ENCODE results near the gene PTPRU.

PTPRU gene

DNA sequence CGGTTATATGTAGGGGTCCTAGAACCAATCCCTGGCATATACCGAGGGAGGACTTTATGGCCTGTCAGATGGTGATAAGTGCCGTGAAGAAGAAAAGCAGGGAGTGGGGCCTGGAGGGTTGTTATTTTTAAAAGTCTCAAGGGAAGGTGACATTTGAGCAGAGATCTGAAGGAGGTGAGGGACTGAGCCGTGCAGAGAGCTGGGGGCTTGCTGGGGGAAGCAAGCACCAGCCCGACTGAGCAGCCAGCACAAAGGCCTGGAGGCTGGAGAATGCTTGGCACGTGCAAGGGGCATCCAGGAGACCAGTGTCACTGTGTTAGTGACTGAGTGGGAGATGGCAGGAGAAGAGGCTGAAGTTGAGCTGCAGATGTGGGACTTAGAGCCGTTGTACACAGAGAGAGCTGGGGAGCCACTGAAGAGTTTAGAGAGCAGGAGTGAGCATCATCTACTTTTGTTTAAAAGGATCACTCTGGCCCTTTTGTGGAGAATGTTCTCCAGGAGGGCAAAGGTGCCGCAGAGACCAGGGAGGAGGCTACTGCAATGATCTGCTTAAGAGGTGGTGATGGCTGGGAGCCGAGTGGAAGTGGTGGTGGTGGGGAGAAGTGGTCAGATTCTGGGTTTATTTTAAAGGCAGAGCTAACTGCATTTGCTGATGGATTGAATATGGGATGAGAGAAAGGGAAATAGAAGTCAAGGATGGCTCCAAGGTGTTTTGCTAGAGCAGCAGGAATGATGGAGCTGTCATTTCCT, 31.2 kb downstream of the PTPRU start:
- Histone ChIP-seq H3K36me3 (ENCODE audit: control insufficient read depth, low read length) (no peaks in the 10 kb centered on the region), H3K27me3 (ENCODE audit: control insufficient read depth, low read length) (peaks cover 41% of the 10 kb centered on the region), H3K27ac (ENCODE audit: low read depth, low read length) (no peak overlapping the region), H4K20me1 (ENCODE audit: control insufficient read depth, insufficient read depth, low read depth, low read length) (no peaks in the 10 kb centered on the region), H3K9me3 (ENCODE audit: control insufficient read depth, insufficient read depth, low read length) (no peaks in the 10 kb centered on the region), H3K4me2 (ENCODE audit: low read length) (no peak overlapping the region), H3K9me2 (replicated peaks; ENCODE audit: control insufficient read depth, low read length) (no peaks in the 10 kb centered on the region), H3K4me1 (ENCODE audit: control insufficient read depth, low read length) (no peaks in the 10 kb centered on the region), H3F3A (ENCODE audit: control insufficient read depth, insufficient read depth) (no peaks in the 10 kb centered on the region), H3K4me3 (ENCODE audit: low read length) (no peak overlapping the region), H3K79me2 (ENCODE audit: control insufficient read depth, low read length) (no peaks in the 10 kb centered on the region)
- TF ChIP-seq EZH2phosphoT487 (IDR thresholded peaks at IDR 0.05; ENCODE audit: borderline replicate concordance, low read length) (no peak), CTCF (IDR thresholded peaks at IDR 0.05; ENCODE audit: low read depth, low read length, poor library complexity, severe bottlenecking) (no peak)

- Histone ChIP-seq H3K27me3 (ENCODE audit: control insufficient read depth, low read length) (peaks cover 41% of the 10 kb centered on the region), H3K4me2 (ENCODE audit: low read length) (no peak overlapping the region), H3K9me2 (replicated peaks; ENCODE audit: control insufficient read depth, low read length) (no peaks in the 10 kb centered on the region), H3K4me3 (ENCODE audit: low read length) (no peak overlapping the region), H3K27ac (ENCODE audit: low read depth, low read length) (no peak overlapping the region), H3K79me2 (ENCODE audit: control insufficient read depth, low read length) (no peaks in the 10 kb centered on the region), H3F3A (ENCODE audit: control insufficient read depth, insufficient read depth) (no peaks in the 10 kb centered on the region), H3K9me3 (ENCODE audit: control insufficient read depth, insufficient read depth, low read length) (no peaks in the 10 kb centered on the region), H3K4me1 (ENCODE audit: control insufficient read depth, low read length) (no peaks in the 10 kb centered on the region), H3K36me3 (ENCODE audit: control insufficient read depth, low read length) (no peaks in the 10 kb centered on the region), H4K20me1 (ENCODE audit: control insufficient read depth, insufficient read depth, low read depth, low read length) (no peaks in the 10 kb centered on the region)
- TF ChIP-seq CTCF (IDR thresholded peaks at IDR 0.05; ENCODE audit: low read depth, low read length, poor library complexity, severe bottlenecking) (no peak), EZH2phosphoT487 (IDR thresholded peaks at IDR 0.05; ENCODE audit: borderline replicate concordance, low read length) (no peak)
Measured at GRCh38 chr1:29269382-29269781, 33.1 kb downstream of the PTPRU start.

DNA sequence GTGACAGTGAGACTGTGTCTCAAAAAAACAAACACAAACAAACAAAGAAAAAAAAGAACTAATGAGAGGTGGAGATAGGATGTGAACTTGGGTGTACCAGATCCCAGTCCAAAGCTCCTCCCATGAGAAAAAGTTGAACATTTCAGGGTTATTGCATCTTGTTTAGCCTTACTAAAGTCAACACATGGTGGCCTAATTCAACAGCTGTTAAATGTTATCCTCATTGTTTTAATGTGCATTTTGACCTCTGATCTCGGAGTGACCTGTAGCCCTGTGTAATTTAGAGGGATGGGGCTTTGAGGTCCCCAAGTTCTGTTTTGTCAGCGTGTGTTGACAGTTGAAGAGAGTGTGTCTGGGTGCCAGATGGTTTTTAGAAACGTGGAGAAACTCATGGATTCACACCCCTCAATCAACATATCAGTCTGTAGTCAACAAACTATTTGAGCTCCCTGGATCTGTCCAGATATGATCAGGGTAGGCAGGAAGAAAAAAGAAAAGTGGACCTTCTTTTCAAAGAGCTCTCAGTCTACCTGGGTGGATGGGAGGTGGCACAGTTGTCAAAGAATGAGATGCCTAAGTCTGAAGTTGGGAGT, 34.7 kb downstream of the PTPRU start:
- H3K4me3 ChIP-seq (ENCODE audit: low read length) = no peak overlapping the region

More for the DNA sequence above, 34.7 kb downstream of the PTPRU start:
- no peak overlapping the region for H3K4me2 ChIP-seq (ENCODE audit: low read length)
- H4K20me1 ChIP-seq (ENCODE audit: control insufficient read depth, insufficient read depth, low read depth, low read length) = no peaks in the 10 kb centered on the region
- H3K27me3 ChIP-seq (ENCODE audit: control insufficient read depth, low read length) = peaks cover 41% of the 10 kb centered on the region
- no peaks in the 10 kb centered on the region for H3F3A ChIP-seq (ENCODE audit: control insufficient read depth, insufficient read depth)
- no peaks in the 10 kb centered on the region for H3K36me3 ChIP-seq (ENCODE audit: control insufficient read depth, low read length)
- no peaks in the 10 kb centered on the region for H3K79me2 ChIP-seq (ENCODE audit: control insufficient read depth, low read length)
- H3K27ac ChIP-seq (ENCODE audit: low read depth, low read length) = no peak overlapping the region
- no peaks in the 10 kb centered on the region for H3K9me2 ChIP-seq (replicated peaks; ENCODE audit: control insufficient read depth, low read length)
- no peaks in the 10 kb centered on the region for H3K4me1 ChIP-seq (ENCODE audit: control insufficient read depth, low read length)
- TF ChIP-seq CTCF (IDR thresholded peaks at IDR 0.05; ENCODE audit: low read depth, low read length, poor library complexity, severe bottlenecking) (no peak), EZH2phosphoT487 (IDR thresholded peaks at IDR 0.05; ENCODE audit: borderline replicate concordance, low read length) (no peak)
- no peaks in the 10 kb centered on the region for H3K9me3 ChIP-seq (ENCODE audit: control insufficient read depth, insufficient read depth, low read length)
